ENCODE measurements around the gene FGF3.

FGF3 gene

DNA sequence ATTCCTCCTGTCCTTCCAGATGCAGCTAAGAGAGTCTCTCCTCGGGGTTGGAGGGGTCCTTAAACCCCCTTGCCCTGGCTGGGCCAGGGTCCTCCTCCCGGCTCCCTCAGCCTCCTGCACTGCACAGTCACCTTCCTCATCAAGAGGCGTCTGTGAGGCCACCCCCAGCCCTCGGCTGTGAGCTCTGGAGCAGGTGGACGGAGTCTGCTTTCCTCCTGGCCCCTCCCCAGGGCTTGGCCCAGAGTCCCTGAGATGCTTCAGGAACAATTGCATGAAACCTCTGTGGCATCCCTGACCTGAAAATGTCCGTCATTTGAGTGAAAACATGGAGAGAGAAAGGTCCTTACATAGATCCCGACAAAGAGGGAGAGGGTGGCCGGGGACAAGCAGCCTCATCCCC, 6.7 kb upstream of the FGF3 start:
- in situ Hi-C loops (cut with HindIII; ENCODE audit: low sequenced_read_pairs) = no loop called here

DNA sequence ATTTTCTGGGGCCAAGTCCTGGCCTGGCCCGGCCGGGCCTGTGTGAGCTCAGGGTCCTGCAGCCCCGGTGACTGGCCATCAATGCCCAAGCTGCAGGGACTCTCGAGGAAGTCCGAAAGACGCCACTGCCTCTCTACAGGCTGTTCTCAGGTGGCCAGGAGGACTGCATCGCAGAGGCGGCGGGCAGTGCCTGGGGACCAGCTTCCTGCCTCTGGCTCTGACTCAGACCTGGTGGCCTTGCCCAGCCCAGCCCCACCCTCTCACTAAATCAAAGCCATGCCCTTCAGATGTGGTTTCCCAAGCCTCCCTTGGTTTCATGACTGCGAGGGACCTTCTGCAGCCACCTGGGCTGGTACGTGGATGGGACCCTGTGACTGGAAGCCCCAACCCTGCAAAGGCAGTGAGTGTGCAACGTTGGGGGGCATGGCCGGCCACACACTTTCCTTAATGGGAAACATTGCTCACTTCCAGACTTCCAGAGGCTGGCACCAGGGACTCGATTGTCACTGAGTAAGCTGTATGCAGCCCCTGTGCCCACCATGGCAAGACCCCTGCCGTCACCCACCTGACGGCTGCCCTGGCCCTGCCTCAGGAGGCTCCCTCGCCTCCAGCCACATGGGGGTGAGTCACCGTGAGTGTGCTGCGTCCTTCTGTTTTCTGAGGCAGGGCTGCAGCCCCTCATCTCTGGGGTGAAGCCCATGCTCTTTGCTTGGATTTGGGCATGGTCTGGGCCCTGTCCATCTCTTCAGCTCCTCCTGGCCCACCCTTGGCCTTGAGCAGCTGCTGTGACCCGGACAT, 6.0 kb upstream of the FGF3 start:
- in situ Hi-C loops (cut with HindIII; ENCODE audit: low sequenced_read_pairs) = no loop called here

DNA sequence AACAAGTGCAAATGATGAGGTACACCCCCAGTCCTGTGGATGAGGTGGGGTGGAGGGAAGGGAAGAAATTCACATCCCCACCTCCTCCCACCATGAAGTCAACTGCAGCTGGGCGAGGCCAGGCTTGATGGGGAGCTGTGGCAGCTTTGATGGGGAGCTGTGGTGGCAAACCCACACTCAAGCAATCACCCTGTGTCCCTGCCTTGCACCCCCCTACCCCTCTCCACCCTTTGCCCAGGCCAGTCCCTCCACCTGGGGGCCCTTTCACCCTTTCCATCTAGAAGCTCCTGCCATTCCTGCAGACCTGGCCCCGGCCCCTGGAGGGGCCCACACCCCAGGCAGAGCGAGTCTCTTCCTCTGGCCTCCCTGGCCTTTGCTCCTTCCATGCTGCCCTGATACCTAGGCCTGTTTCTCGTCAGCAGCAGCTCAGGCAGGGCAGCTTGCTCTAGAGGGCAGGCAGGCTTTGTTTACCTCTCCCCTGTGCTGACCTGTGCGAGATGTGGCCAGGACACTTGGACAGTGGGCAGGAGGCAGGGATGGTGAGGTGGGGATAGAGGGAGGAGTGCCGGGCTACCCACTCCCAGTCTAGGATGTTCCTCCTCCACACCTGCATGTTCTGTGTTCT, 4.5 kb upstream of the FGF3 start:
- in situ Hi-C loops (cut with HindIII; ENCODE audit: low sequenced_read_pairs) = no loop called here

DNA sequence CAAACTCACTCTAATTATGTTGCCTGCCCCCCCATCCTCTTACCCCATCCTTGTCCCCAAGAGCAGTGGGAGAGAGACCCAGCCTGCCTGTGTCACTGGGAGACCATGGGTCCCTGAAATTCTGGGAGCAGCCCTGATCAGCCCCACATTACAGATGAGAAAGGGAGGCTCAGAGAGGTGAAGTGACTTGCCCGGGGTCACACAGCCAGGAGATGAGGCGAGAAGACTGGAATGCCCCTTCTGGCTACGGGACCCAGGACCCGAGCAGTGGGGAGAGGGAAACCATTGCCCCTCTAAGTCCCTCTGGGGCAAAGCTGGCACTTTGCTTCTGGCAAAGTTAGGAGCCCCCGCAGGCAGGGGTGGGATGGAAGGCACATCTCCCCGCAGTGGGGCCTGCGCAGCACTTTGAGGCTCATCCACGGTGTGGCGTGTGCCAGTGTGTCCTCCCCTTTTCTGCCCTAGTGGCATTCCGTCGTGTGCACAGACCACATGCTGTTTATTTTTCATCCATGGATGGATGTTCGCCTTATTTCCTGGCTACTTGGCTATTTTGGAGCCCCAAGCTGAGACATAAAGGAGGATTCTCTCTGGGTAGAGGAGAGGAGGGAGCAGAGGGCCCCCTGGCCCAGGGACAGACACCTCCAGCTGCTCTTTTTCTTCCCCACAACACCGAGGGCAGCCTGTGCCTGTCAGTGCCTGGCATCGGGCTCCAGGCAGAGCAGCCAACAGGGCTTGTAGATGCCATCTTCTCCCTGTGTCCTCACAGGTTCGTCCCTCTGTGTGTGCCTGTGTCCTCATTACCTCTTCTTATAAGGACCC, 3.7 kb upstream of the FGF3 start:
- in situ Hi-C loops (cut with HindIII; ENCODE audit: low sequenced_read_pairs) = no loop called here

DNA sequence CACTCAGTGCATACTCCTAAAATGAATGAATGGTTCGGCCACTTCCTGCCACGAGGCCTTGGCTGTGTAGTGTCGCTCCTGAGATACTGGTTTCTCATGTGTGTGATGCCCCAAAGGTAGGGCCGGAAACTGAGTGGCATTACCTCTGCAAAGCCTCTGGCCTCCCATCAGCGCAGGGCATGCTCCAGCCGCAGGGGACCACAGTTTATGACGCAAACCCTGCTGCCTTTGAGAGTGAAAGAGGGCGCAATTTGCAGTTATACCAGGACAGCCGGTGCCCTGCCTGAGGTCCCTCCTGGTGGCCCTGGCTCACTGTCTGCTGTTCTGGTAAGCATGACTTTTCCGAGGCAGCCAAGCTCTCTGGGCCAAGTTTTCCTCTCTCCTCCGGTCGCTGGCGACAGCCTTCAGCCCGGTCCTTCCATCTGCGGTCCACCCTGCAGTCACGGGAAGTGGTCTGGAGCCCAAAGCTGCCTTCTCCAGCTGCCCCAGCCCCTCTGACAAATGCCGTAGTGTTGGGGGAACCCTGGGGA, 2.4 kb upstream of the FGF3 start:
- in situ Hi-C loops (cut with HindIII; ENCODE audit: low sequenced_read_pairs) = no loop called here

DNA sequence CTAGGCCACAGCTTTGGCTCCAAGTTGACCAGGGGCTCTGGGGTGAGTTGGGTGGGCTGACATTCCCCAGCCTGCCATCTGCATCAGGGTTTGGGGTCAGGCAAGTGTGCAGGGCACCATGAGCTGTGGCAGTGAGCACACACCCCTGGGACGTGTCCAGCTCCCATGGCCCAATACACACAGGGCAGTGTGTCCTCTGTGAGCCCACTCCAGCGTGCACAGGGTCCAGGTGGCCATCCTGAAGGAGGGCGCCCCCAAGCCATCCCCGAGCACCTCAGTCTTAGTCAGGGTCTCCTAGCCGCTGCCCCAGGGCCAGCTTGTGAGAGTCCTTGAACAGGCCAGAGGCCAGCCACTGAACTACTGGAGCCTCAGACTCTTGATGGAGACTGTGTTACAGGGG, 1.2 kb upstream of the FGF3 start:
- in situ Hi-C loops (cut with HindIII; ENCODE audit: low sequenced_read_pairs) = no loop called here

DNA sequence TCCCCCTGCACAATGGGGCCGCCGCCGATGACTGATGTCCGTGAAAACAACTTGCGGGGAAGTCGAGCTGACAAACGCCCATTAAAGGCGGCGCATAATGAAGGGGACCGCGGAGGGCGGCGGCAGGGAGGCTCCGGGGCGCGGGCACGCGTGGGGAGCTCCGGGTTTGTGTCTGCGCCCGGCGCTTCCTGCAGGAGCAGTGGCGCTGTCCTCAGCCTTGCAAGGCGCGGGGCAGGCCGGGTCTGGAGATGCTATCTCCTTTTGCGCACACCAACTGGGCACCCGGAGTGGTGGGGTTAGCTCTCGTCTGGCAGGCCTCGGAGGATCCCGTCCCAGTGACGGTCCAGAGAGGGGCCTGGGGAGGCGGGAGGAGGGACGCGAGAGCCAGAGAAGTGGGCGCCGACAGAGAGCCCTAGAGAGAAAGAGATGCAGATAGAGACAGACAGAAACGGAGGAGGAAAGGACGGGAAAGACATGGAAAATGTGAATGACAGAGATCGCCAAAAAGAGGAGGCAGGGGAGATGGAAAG, 390 bp upstream of the FGF3 start:
- in situ Hi-C loops (cut with HindIII; ENCODE audit: low sequenced_read_pairs) = no loop called here

DNA sequence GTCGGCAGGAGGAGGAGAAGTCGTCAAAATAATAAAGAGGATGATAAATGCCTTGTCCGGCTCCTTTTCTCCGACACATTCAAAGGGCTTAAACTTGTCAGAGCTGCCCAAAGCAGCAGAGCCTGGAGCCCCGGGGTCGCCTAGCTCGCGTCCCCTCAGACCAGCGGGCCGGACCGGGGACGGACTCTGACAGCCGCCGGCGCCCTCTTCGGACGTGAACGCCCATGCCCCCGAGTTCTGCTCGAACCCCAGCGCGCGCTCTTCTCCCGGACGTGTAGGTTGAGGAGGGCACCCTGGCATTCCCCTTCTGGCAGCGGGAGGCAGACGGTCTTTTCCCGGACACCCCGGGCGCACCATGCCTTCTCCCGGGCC, 999 bp downstream of the FGF3 start:
- in situ Hi-C loops (cut with HindIII; ENCODE audit: low sequenced_read_pairs) = no loop called here

DNA sequence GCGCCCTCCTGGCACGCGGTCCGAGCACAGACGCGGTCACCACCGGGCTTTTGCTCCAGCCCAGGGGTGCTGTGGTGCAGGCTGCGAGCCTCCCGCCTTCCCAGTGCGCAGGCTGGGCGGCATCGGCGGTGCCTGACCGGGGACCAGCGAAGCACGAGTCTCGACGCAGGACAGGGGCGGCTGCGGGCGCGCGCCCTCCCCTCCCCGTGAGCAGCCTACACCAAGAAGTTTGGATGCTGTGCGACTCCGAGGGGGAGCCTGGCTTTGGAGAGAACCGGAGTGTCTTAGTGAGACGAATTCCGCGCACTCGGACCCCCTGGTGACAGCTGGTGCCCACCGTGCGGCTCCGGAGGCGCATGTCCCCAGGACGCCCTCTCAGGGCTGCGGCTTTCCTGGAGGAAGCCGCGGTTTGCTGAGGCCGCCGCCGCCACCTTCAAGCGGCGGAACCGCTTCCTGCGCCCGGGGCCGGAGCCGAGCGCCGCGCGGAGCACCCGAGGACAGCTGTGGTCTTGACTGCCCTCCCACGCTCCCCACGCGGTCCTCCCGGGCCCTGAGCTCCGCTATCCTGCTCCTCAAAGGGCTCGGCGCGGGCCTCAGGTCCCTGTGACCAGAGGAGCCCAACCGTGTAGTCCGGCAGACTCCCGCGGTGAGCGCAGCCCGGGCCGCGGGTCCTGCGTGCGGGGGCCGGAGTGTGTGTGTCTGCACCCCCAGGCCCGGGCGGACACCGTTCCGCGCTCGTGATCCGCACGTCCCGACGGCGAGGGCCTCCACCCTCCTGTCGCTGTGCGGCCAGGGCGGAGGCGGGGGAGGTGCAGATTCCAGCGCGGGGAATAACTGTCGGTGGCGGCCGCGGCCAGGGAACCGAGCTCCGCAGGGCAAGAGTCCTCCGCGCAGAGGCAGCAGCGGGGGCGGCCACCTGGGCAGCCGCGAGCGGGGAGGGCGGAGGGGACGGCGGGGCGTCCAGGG, 1.7 kb downstream of the FGF3 start:
- in situ Hi-C loops (cut with HindIII; ENCODE audit: low sequenced_read_pairs) = no loop called here

DNA sequence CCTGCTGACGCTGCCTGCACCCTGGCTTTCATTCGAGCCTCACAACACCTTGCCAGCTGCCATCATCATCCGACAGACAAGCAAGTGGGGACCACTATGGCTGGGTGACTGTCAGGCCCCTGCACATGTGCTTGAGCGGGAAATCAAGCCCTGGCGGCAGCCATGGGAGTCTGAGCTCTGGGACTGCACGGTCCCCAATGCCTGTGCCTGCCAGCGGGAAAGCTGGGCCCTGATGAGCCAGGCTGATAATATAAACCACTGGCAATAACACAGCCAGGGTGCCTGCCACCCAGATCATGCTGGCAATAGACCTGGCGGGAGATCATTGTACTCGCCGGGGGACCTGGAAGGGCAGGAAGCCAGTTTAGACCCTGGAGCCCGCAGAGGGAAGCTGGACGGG, 2.5 kb downstream of the FGF3 start:
- in situ Hi-C loops (cut with HindIII; ENCODE audit: low sequenced_read_pairs) = no loop called here

DNA sequence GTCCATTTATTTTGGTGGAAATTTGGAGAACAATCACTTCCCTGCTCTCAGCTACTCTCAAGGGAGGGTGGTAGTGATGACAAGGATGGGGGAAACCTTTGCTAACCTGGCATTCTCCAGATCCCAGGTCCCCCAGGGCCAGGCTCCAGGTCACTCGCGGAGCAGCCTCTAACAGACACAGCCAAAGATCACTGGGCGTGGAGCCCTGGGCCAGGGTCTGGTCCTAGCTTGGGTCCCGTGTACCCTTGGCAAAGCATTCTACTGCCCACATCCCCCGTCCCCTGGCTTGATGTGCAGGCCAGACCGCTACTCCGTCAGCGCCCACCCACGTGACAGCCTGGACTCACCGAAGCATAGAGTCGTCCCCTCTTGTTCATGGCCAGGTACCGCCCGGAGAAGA, 3.2 kb downstream of the FGF3 start:
- in situ Hi-C loops (cut with HindIII; ENCODE audit: low sequenced_read_pairs) = no loop called here

DNA sequence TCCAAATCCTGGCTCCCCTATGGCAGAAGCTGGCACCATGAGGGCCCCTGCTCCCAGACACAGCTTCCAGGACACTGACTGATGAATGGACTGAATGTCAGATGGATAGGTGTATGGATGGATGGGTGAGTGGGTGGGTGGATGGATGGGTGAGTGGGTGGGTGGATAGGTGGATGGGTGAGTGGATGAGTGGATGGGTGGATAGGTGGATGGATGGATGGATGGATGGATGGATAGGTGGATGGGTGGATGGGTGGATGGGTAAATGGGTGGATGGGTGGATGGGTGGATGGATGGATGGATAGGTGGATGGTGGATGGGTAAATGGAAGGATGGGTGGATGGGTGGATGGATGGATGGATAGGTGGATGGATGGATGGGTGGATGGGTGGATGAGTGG, 4.3 kb downstream of the FGF3 start:
- in situ Hi-C loops (cut with HindIII; ENCODE audit: low sequenced_read_pairs) = no loop called here

DNA sequence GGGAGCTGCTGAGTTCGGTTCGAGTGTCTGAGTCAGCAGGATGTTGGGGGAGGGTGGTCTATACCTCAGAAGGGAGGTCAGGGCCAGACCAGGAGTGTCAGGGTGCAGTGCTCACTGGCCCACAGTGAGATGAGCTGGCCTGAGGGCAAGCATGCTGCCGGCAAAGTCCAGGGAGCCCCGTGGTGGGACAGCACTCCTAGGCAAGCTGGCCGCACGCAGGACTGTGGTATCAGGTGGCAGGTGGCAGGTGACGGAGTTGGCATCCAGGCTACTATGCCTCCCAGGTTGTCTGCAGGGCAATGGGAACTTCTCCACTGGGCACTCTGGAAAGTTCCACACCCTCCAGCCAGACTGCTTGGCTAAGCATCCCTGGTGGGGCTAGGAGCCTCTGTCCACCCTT, 4.8 kb downstream of the FGF3 start:
- in situ Hi-C loops (cut with HindIII; ENCODE audit: low sequenced_read_pairs) = no loop called here

DNA sequence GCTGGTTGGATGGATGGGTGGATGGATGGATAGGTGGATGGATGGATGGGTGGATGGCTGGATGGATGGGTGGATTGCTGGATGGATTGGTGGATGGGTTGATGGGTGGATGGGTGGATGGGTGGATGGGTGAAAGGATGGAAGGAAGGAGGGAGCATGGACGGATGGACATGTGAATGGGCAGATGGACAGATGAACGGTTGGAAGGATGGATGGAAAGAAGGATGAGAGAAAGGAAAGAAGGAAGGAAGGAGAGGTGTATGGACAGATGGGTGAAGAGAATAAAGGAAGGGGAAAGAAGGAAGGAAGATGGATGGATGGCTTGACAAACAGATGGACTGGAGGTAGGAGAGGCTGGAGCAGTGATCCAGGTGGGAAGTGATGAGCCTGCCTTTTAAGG, 5.4 kb downstream of the FGF3 start:
- in situ Hi-C loops (cut with HindIII; ENCODE audit: low sequenced_read_pairs) = no loop called here

DNA sequence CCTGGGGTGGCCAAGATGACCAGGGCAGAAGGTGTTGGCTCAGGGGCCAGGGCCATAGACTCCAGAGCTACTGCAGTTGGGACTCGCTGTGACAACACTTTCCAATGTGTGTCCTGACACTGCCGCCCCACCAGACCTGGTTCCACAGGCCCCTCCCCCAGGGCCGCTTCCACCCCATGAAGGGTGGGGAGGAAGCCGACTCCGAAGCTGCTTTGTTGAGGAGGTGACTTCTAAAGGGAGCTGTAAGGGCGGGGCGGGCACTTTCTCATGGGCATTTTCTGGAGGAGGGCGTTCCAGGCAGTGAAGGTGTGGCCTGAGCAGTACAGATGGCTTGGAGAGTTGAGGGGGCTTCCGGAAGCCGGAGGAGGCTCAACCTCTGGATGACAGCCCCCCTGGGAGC, 6.3 kb downstream of the FGF3 start:
- in situ Hi-C loops (cut with HindIII; ENCODE audit: low sequenced_read_pairs) = no loop called here

DNA sequence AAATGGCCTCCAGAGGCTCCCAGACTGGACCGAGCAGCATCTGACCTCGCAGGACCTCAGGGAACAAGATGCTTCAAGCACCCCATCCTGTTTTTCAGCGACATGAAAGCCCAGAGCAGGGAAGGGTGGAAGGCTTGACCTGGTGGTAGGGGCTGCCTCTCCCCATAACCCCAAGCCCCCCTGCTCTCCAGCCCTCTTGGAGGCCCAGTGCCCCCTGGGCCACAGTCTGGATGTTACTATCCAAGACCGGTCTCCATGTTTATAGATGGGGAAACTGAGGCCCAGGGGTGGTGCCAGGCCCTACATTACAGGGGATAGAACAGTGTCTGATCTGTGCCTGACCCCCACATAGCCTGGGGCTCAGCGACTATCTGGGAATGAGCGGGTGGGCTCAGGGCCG, 7.0 kb downstream of the FGF3 start:
- in situ Hi-C loops (cut with HindIII; ENCODE audit: low sequenced_read_pairs) = no loop called here

DNA sequence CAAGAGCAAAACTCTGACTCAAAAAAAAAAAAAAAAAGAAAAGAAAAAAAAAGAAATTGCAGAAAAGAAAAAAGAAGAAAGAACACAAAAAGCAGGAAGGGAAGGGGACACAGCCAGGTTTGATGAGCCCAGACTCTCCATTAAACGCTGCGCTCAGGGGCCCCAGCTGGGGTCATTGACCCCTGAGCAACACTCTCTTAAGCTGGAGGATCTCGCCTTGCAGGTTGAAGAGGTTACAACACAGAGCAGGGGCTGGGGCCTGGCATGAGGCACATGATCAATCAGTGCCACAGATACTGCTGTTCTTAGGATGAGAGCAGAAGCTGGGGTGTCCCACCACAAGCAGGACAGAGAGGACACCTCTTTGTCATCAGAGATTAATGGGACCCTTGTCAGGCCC, 7.8 kb downstream of the FGF3 start:
- in situ Hi-C loops (cut with HindIII; ENCODE audit: low sequenced_read_pairs) = no loop called here

DNA sequence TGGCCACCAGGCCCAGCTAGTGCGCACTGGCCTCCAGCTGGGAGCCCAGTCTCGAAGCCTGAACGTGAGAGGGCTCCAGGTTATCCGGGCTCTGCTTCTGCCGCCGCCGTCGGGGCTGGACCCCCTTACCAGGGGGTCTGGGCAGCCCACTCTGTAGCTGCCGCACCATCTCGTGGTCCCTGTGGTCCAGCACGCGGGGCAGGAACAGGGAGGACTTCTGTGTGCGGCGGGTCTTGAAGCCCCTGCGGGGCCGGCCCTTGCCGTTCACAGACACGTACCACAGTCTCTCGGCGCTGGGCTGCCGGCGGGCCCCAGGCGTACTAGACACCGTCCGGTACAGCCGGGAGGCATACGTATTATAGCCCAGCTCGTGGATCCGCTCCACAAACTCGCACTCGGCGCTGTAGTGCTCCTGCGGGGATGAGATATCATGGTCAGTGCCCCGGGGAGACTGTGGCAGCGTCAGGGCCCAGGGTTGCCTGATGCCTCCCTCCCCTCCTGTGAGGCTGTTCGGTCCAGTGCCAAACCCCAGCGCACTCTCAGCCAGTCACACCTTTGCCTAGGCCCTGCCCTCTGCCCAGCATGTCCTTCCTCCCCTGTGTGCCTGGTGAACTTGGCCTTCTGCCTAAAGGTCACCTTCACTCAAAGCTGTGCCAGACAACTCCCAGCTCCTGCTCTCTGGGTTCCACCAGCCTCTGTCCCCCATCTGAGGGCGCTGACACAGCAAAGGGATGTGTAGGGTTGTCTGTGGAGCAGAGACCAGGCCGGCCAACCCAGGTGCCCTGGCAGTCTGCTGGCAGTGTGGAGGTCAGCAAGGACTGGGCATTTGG, 8.7 kb downstream of the FGF3 start:
- in situ Hi-C loops (cut with HindIII; ENCODE audit: low sequenced_read_pairs) = no loop called here

DNA sequence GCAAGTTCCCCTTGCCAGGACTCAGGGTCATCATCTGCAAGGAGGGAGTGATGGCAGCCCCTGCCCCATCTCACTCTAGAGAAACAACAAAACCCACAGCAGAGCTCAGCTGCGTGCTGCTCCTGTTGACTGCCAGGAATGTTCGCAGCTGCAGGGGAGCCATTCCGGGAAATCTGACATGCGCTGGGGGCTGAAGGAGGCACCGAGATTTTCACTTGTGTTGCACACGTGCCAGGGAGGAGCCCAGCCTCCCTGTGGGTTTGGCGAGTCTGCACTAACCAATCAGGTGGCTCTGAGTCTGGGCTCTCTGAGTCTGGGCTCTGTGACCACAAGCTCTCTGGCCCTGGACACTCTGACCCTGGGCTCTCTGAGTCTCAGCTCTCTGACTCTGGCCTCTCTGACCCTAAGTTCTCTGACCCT, 10.5 kb downstream of the FGF3 start:
- in situ Hi-C loops (cut with HindIII; ENCODE audit: low sequenced_read_pairs) = no loop called here

Data from DLD1 (cell line).